ENCODE data around the gene CTSC. TPM values are rescaled to one million over a fixed set of nuclear protein-coding genes. Genes with fewer than 3 reads are reported as not detected.

CTSC gene
- total and polyA plus RNA-seq, 9 of the 15 experiments (the other 6 are each of a cell fraction or from before 2014, with no cell fraction given), result 113 to 403 (median 187) TPM

DNA sequence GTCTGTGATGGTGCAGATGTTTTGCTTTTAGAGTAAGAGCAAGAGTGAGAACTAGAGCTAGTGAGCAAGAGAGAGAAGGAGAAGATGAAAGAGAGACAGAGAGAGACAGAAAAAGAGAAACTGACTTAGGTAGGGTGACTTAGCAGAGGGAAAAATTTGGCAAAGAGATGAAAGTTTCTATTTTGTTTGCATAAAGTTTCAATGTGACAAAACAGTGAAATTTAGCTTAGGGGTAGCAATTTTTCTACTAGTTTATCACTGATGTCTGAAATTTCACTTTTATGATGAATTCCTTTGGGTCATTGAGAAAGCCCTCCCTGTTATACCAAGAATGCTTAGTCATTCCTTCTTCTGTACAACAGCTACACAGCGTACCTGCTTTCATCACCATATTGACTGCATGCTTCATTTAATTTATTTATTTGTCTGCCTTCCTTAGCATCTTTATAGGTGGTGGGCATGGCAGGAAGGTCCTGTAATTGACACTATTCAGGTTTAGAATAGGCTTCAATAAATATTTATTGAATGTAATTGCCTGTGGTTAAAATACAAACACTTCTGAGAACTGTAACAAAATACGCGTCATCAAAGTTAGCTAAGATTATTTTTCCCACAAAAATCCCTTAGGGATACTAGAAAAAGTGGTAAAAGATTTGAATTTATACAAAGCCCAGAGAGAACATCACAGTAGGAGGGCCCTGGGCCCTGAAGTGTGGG is 19.9 kb upstream of the CTSC start (continued):
- TF ChIP-seq, protein P1, sequence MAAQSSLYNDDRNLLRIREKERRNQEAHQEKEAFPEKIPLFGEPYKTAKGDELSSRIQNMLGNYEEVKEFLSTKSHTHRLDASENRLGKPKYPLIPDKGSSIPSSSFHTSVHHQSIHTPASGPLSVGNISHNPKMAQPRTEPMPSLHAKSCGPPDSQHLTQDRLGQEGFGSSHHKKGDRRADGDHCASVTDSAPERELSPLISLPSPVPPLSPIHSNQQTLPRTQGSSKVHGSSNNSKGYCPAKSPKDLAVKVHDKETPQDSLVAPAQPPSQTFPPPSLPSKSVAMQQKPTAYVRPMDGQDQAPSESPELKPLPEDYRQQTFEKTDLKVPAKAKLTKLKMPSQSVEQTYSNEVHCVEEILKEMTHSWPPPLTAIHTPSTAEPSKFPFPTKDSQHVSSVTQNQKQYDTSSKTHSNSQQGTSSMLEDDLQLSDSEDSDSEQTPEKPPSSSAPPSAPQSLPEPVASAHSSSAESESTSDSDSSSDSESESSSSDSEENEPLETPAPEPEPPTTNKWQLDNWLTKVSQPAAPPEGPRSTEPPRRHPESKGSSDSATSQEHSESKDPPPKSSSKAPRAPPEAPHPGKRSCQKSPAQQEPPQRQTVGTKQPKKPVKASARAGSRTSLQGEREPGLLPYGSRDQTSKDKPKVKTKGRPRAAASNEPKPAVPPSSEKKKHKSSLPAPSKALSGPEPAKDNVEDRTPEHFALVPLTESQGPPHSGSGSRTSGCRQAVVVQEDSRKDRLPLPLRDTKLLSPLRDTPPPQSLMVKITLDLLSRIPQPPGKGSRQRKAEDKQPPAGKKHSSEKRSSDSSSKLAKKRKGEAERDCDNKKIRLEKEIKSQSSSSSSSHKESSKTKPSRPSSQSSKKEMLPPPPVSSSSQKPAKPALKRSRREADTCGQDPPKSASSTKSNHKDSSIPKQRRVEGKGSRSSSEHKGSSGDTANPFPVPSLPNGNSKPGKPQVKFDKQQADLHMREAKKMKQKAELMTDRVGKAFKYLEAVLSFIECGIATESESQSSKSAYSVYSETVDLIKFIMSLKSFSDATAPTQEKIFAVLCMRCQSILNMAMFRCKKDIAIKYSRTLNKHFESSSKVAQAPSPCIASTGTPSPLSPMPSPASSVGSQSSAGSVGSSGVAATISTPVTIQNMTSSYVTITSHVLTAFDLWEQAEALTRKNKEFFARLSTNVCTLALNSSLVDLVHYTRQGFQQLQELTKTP (IDR thresholded peaks at IDR 0.05; ENCODE audit: low read depth in 1 of 2, partially characterized antibody in 2 of 2), result no peak
- peak; percentile 55 for TF ChIP-seq ARID1B (IDR thresholded peaks at IDR 0.05)
- TF ChIP-seq, protein P2, sequence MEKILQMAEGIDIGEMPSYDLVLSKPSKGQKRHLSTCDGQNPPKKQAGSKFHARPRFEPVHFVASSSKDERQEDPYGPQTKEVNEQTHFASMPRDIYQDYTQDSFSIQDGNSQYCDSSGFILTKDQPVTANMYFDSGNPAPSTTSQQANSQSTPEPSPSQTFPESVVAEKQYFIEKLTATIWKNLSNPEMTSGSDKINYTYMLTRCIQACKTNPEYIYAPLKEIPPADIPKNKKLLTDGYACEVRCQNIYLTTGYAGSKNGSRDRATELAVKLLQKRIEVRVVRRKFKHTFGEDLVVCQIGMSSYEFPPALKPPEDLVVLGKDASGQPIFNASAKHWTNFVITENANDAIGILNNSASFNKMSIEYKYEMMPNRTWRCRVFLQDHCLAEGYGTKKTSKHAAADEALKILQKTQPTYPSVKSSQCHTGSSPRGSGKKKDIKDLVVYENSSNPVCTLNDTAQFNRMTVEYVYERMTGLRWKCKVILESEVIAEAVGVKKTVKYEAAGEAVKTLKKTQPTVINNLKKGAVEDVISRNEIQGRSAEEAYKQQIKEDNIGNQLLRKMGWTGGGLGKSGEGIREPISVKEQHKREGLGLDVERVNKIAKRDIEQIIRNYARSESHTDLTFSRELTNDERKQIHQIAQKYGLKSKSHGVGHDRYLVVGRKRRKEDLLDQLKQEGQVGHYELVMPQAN (IDR thresholded peaks at IDR 0.05; ENCODE audit: borderline replicate concordance), result no peak
- no peak for TF ChIP-seq KLF16 (IDR thresholded peaks at IDR 0.05)

Measured in K562 (cell line).